Mesothelial cell of epicardium (in vitro differentiated cells): Measurements from ENCODE around the gene FRMD4A. TPM values are rescaled to one million over a fixed set of nuclear protein-coding genes. Genes with fewer than 3 reads are reported as not detected.
A peak's percentile ranks its signal among the peaks of the same experiment; 100 is the strongest.
"Not testable (repeated sequence)": the region's sequence is repeated elsewhere in the genome, so short reads cannot be mapped to it uniquely, and the experiment has no call there.

Experiments
- DNase-seq, 2 experiments: peaks; one replicate each; pipeline ENCODE4 v3.0.0; 2021; ENCODE audit warnings: low spot score in 2 of 2; ENCODE audit not compliant: unreplicated experiment in 2 of 2
- H3K27ac Mint-ChIP-seq: 2 replicates; pipeline ENCODE4 v1.8.0; 2021; ENCODE audit warnings: mixed read lengths
- H3K27me3 Mint-ChIP-seq: 2 replicates; pipeline ENCODE4 v1.8.0; 2021; ENCODE audit warnings: low read depth, mixed read lengths
- H3K36me3 Mint-ChIP-seq: 2 replicates; pipeline ENCODE4 v1.8.0; 2021; ENCODE audit warnings: mixed read lengths
- H3K4me1 Mint-ChIP-seq: 2 replicates; pipeline ENCODE4 v1.8.0; 2021; ENCODE audit warnings: mixed read lengths
- H3K4me3 Mint-ChIP-seq: 2 replicates; pipeline ENCODE4 v1.8.0; 2021; ENCODE audit warnings: mild to moderate bottlenecking, moderate library complexity, mixed read lengths
- H3K9me3 Mint-ChIP-seq: 2 replicates; pipeline ENCODE4 v1.8.0; 2021; ENCODE audit warnings: mixed read lengths
- CTCF ChIP-seq: fragments of 200-600 bp; sonication (generic); IDR thresholded peaks from one replicate; pipeline ENCODE4 v1.5.0; 2021; ENCODE audit warnings: antibody characterized with exemption; ENCODE audit not compliant: unreplicated experiment
- total RNA-seq: library from RNA; stranded (reverse); gene quantifications from 3 replicates; pipeline ENCODE4 v1.2.1, GENCODE V29; 2021

The FRMD4A gene
- total RNA-seq, 1 donor from 2014 or later: 45.0 TPM

DNA sequence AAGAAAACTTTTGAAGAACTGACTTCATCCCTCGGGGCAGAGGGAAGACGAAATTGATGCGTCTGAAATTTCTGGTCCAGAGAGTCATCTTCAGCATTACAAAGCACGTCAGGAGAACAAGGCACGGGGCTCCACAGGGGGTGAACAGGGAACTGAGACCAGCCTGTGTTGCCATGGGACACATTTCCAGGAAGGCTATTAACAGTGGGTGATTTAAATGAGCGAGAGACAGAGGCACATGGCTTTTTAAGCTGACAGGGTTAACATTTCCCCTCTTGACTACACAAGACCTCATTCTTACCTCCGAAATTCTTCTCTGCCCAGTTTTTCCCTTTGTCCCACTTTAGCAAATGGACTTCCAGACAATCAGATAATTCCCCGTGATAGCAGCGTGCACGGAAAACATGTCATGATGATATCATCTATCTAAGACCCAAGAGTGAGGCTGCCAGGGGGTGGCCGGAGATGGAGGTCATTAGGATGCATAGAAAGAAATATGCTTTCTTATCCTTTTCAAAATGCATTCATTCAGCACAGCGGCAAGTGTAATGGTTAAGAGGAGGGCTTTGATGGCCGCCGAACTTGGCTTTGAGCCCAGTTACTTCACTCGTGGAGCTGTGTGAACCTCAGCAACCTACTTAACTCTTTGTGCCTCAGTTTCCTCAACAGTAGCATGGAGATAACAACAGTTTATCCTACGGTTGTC lies 496.0 kb downstream of the FRMD4A start:
- TF ChIP-seq CTCF: no peak
- Mint-ChIP-seq H3K4me1 (peaks cover 26% of the 10 kb centered on the region), H3K27ac (peak overlapping the region; percentile 74), H3K27me3 (no peaks in the 10 kb centered on the region), H3K36me3 (peaks cover 2% of the 10 kb centered on the region), H3K4me3 (peak overlapping the region; percentile 32), H3K9me3 (no peaks in the 10 kb centered on the region)
- DNase-seq: no peak

DNA sequence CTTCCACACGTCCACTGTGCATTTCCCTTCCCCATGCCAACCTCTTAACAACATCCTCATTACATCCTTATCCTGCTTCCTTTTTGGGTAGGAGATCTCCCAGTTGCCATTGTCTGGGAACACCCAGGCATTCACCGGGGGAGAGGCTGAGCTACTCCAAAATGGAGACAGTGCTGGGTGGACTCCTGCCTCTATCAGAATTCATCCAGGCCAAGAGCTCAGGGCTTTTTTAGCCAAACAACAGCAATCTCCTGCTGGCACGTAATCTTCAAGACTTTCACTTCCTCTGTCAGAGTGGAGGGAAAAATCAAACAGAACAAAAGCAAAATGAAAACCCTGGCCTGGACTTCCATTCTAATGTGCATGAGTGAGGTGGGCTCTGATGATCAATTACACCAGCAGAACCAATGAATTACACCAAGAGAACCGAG lies 499.0 kb downstream of the FRMD4A start:
- DNase-seq: no peak
- H3K4me3 Mint-ChIP-seq: no peak overlapping the region
- peak overlapping the region; percentile 43 for H3K27ac Mint-ChIP-seq
- no peaks in the 10 kb centered on the region for H3K27me3 Mint-ChIP-seq
- no peaks in the 10 kb centered on the region for H3K36me3 Mint-ChIP-seq
- peaks cover 41% of the 10 kb centered on the region for H3K4me1 Mint-ChIP-seq
- TF ChIP-seq CTCF: no peak
- H3K9me3 Mint-ChIP-seq: no peaks in the 10 kb centered on the region

GRCh38 chr10:13830385-13830784 lies 500.3 kb downstream of the FRMD4A start:
- H3K4me1 Mint-ChIP-seq: peaks cover 39% of the 10 kb centered on the region
- H3K4me3 Mint-ChIP-seq: no peak overlapping the region
- no peak for DNase-seq
- no peaks in the 10 kb centered on the region for H3K9me3 Mint-ChIP-seq
- TF ChIP-seq CTCF: no peak
- no peaks in the 10 kb centered on the region for H3K27me3 Mint-ChIP-seq
- no peak overlapping the region for H3K27ac Mint-ChIP-seq
- no peaks in the 10 kb centered on the region for H3K36me3 Mint-ChIP-seq

DNA sequence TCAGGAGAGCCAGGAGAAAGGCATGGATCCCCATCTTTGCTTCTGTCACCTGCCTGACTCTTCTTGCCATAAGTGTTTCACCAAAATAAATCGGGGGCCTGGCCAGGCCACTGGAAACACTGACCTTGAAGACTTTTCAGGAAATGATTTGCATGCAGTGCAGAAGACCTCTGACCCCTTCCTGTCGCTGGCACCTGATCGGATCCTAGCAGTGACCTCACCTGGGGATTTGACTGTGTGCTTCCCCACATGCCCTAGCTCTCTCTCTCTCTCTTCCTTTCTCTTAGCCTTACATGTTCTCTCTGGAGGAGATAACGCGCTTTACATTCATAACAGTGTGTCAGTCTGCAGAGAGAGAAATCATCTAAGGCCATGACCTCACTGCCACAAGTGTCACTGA lies 500.9 kb downstream of the FRMD4A start:
- no peaks in the 10 kb centered on the region for H3K36me3 Mint-ChIP-seq
- H3K27me3 Mint-ChIP-seq: no peaks in the 10 kb centered on the region
- DNase-seq: no peak
- H3K9me3 Mint-ChIP-seq: no peaks in the 10 kb centered on the region
- H3K4me1 Mint-ChIP-seq: peaks cover 34% of the 10 kb centered on the region
- peak overlapping the region; percentile 26 for H3K27ac Mint-ChIP-seq
- no peak for TF ChIP-seq CTCF
- H3K4me3 Mint-ChIP-seq: no peak overlapping the region

- not testable (repeated sequence) for DNase-seq, H3K4me3 Mint-ChIP-seq, H3K27ac Mint-ChIP-seq, H3K36me3 Mint-ChIP-seq, H3K9me3 Mint-ChIP-seq, H3K27me3 Mint-ChIP-seq
- H3K4me1 Mint-ChIP-seq: peaks cover 27% of the 10 kb centered on the region
Measured at GRCh38 chr10:13828284-13828683, 502.4 kb downstream of the FRMD4A start.

- Mint-ChIP-seq H3K9me3 (no peaks in the 10 kb centered on the region), H3K4me1 (peaks cover 28% of the 10 kb centered on the region)
- DNase-seq: no peak
Measured at GRCh38 chr10:13827076-13827797, 503.5 kb downstream of the FRMD4A start.

More at GRCh38 chr10:13827076-13827797, 503.5 kb downstream of the FRMD4A start:
- Mint-ChIP-seq H3K36me3 (no peaks in the 10 kb centered on the region), H3K27ac (peak overlapping the region; percentile 54), H3K27me3 (peaks cover 3% of the 10 kb centered on the region), H3K4me3 (no peak overlapping the region)
- no peak for TF ChIP-seq CTCF
